SJCRH30 (cell line): ENCODE results near the gene EMC9. TPM values are rescaled to one million over a fixed set of nuclear protein-coding genes. Genes with fewer than 3 reads are reported as not detected.

Experiments used
- DNase-seq, 2 experiments: peaks; one replicate each; pipeline ENCODE4 v3.0.0-alpha.2; 2015 to 2020
- H3K27ac ChIP-seq: fragments of 250-450 bp; sonication (Bioruptor Pico); 2 replicates; pipeline ENCODE4 v1.5.1; 2020; ENCODE audit warnings: mild to moderate bottlenecking, moderate library complexity
- H3K27me3 ChIP-seq: fragments of 250-450 bp; sonication (Bioruptor Pico); 2 replicates; pipeline ENCODE4 v1.5.1; 2020; ENCODE audit warnings: mild to moderate bottlenecking, moderate library complexity
- H3K36me3 ChIP-seq: fragments of 250-450 bp; sonication (Bioruptor Pico); 2 replicates; pipeline ENCODE4 v1.5.1; 2020; ENCODE audit warnings: mild to moderate bottlenecking, moderate library complexity
- H3K4me1 ChIP-seq: fragments of 250-450 bp; sonication (Bioruptor Pico); 2 replicates; pipeline ENCODE4 v1.5.1; 2020; ENCODE audit warnings: mild to moderate bottlenecking, moderate library complexity
- H3K4me3 ChIP-seq: fragments of 250-450 bp; sonication (Bioruptor Pico); 2 replicates; pipeline ENCODE4 v1.5.1; 2020; ENCODE audit warnings: mild to moderate bottlenecking, moderate library complexity
- H3K9me3 ChIP-seq: fragments of 250-450 bp; sonication (Bioruptor Pico); replicated peaks from 2 replicates; pipeline ENCODE4 v1.5.1; 2020; ENCODE audit warnings: mild to moderate bottlenecking, moderate library complexity
- total RNA-seq: library from RNA; depleted of rRNA; stranded (reverse); fragments of >200 nt; shearing (Covaris generic); gene quantifications from 2 replicates; pipeline ENCODE4 v1.2.3, GENCODE V29; 2014

Gene EMC9
- total RNA-seq, 1 experiment from 2014 or later, result 45.6 TPM

DNA sequence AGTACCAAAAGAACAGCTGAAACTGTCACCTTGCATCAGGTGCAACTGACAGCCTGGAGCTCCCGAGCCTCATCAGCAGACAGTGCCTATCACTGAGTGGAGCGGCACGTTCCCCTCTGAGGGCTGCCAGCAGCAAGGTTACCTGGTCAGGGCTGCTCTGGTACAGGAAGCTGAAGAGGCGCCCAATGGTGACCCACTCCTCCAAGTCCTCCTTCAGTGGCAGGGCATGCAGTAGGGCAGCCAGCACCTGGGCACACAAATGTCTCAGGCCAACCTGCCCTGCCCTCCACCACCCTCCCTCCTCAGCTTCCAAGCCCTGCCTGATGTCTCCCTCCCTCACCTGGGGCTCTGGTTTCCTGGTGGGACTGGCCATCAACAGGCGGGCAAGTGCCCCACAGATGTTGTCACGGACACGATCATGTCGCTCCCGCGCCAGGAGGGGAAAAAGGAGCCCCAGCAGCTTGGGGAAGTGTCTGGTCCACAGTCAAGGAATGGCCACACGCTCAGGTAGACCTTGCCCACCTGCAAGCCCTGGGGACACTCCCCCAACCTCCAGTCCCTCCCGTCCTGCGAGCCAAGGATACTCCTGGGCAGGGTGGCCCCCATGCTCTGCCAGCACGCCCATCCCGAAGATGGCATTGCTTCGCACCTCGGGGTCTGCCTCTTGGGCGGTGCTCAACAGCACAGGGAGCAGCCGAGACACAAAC lies 40.1 kb upstream of the EMC9 start:
- H3K9me3 ChIP-seq, result no peaks in the 10 kb centered on the region
- H3K27ac ChIP-seq, result no peak overlapping the region
- H3K4me1 ChIP-seq, result no peaks in the 10 kb centered on the region
- H3K4me3 ChIP-seq, result no peak overlapping the region
- no peak for DNase-seq
- no peaks in the 10 kb centered on the region for H3K27me3 ChIP-seq
- H3K36me3 ChIP-seq, result peaks cover 52% of the 10 kb centered on the region

DNA sequence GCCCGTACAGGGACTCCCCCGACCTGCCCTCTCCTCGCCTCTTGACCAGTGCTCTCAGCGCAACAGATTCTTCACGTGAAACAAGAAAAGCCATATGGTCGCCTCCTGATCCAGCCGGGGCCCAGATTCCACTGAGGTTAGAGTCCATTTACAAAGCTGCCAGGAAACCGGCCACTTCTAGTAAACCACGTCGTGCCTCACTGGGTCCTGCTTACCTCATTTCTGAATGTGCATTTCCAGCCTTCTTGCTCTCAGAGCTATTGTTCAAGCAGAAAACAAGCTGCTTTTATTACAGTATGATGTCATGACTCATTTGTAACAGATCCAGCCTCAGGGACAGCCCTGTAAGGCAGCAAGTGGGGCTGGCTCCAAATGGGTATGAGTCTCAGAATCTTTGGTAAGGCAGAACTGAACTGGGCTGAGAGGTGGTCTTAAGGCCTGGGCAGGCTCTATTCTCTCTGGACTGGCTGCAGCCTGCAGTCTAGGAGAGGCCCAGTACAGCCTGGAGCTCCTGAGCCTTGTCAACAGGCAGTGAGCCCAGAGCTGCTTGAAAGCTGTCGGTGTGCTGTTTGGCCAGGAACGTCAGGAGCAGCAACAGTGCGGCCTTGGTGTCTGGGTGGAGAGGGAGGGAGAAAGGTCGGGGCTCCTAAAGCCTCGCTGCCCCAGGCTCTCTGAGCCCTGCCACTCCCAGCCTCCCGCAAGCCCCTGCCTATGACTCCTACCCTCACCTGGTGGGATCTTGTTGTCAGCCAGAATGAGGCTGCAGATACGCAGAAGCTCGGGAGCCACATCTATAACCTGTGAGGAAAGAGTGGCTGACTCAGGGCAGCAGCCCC lies 38.8 kb upstream of the EMC9 start:
- no peak overlapping the region for H3K4me3 ChIP-seq
- H3K4me1 ChIP-seq, result no peaks in the 10 kb centered on the region
- no peaks in the 10 kb centered on the region for H3K9me3 ChIP-seq
- no peaks in the 10 kb centered on the region for H3K27me3 ChIP-seq
- H3K27ac ChIP-seq, result no peak overlapping the region
- H3K36me3 ChIP-seq, result peaks cover 44% of the 10 kb centered on the region
- no peak for DNase-seq

GRCh38 chr14:24179294-24179960 lies 38.0 kb upstream of the EMC9 start:
- no peak for DNase-seq
- no peak overlapping the region for H3K4me3 ChIP-seq
- H3K9me3 ChIP-seq, result no peaks in the 10 kb centered on the region
- no peaks in the 10 kb centered on the region for H3K4me1 ChIP-seq
- no peaks in the 10 kb centered on the region for H3K27me3 ChIP-seq
- H3K27ac ChIP-seq, result no peak overlapping the region
- peaks cover 36% of the 10 kb centered on the region for H3K36me3 ChIP-seq

DNA sequence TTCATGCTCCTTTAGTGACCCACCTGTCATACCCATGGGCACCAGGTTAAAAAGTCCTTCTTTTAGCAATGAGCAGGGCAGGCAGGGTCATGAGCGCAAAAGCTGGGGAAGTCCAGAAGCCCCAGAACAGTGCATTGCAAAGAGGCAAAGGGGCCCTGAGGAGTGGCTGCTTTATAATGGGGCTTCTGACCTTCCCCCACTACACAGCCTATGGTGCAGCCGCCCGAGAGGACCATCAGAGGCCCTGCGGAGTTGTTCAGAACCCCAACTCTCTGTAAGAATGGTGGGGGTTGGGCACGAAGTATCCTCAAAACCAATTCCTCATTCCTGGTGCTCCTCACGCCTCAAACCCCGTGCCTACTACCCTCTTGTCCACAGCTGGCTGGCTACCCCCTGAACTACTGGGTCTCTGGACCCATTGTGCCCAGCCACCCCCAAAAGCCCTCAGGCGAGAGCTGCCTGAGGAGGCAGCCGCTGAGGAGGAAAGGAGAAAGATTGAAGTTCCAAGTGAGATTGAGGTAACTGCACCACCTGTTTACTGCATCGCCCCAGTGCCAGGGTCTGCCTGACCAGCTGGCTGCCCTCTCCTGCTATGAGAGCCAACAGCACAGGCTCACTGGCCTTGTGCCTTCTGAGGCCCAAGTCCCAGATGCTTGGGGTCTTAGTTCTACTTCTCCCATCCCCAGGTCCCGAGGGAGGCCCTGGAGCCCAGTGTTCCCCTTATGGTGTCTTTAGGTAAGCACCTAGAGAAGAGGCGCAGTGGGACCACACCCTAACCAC lies 37.2 kb upstream of the EMC9 start:
- Histone ChIP-seq H3K9me3 (no peaks in the 10 kb centered on the region), H3K36me3 (peaks cover 31% of the 10 kb centered on the region), H3K4me1 (no peaks in the 10 kb centered on the region), H3K4me3 (no peak overlapping the region), H3K27me3 (no peaks in the 10 kb centered on the region), H3K27ac (no peak overlapping the region)
- DNase-seq, result no peak

DNA sequence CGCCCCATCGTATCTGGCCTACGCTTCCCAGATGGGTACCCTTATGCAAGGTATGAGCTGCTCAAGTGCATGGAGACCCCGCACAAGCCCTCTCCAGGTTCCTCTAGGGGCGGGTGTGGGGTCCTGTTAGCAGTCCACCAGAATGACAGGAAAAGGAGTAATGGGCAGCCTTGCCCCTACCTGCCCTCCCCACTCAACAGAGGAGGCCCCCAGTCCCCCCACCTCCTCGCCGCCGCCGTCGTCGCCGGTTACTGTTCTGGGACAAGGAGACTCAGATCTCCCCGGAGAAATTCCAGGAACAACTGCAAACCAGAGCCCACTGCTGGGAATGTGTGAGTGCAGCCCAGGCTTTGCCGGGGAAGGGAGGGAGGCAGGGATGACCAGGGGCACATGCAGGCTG lies 36.5 kb upstream of the EMC9 start:
- H3K9me3 ChIP-seq, result no peaks in the 10 kb centered on the region
- peaks cover 24% of the 10 kb centered on the region for H3K36me3 ChIP-seq
- H3K27me3 ChIP-seq, result no peaks in the 10 kb centered on the region
- no peak for DNase-seq
- H3K4me1 ChIP-seq, result no peaks in the 10 kb centered on the region
- no peak overlapping the region for H3K4me3 ChIP-seq
- no peak overlapping the region for H3K27ac ChIP-seq

- Histone ChIP-seq H3K27me3 (no peaks in the 10 kb centered on the region), H3K27ac (no peak overlapping the region), H3K4me1 (no peaks in the 10 kb centered on the region), H3K36me3 (peaks cover 23% of the 10 kb centered on the region), H3K4me3 (no peak overlapping the region), H3K9me3 (no peaks in the 10 kb centered on the region)
- DNase-seq, result no peak
These were observed 35.8 kb upstream of the EMC9 start for GRCh38 chr14:24177041-24177825.

DNA sequence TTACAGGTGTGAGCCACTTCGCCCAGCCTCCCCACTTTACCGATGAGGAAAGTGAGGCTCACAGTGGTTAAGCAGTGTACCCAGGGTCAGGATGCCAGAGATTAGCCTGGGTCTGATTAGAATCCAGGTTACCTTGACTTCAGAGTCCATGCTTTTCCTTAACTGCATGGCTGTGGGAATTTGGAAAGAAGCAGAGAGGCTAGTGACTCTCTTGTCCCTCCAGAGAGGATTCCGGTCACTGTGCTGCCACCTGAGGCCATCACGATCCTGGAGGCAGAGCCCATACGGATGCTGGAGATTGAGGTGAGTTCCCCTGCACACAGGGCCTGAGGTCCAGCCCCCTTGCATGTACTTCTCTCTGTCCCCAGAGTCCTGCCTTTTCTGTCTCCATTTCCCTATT lies 35.2 kb upstream of the EMC9 start:
- Histone ChIP-seq H3K36me3 (peaks cover 23% of the 10 kb centered on the region), H3K27ac (no peak overlapping the region), H3K4me3 (no peak overlapping the region), H3K4me1 (no peaks in the 10 kb centered on the region), H3K9me3 (no peaks in the 10 kb centered on the region), H3K27me3 (no peaks in the 10 kb centered on the region)
- no peak for DNase-seq

DNA sequence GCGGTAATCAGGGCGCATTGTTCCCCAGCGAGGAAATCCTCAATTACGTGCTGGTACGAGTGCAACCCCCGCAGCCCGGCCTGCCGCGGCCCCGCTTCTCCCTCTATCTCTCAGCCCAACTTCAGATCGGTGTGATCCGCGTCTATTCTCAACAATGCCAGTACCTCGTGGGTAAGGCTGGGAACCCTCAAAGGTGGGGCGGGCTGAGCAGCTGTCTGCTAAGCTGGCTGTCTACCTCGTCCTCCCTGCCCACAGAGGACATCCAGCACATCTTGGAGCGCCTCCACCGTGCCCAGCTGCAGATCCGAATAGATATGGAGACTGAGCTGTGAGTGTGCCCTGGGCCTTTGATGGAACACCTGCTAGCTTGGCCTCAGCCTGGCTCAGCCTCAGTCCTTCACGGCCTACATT lies 31.5 kb upstream of the EMC9 start:
- no peaks in the 10 kb centered on the region for H3K4me1 ChIP-seq
- no peak for DNase-seq
- H3K4me3 ChIP-seq, result no peak overlapping the region

GRCh38 chr14:24172261-24172860 lies 31.0 kb upstream of the EMC9 start:
- Histone ChIP-seq H3K27me3 (no peaks in the 10 kb centered on the region), H3K4me1 (no peaks in the 10 kb centered on the region), H3K36me3 (no peaks in the 10 kb centered on the region; the same call in 1 of the 2 replicates), H3K9me3 (no peaks in the 10 kb centered on the region), H3K27ac (no peak overlapping the region), H3K4me3 (no peak overlapping the region)
- DNase-seq, result no peak

More for the DNA sequence above, 31.5 kb upstream of the EMC9 start:
- H3K36me3 ChIP-seq, result no peaks in the 10 kb centered on the region; the same call in 1 of the 2 replicates
- no peak overlapping the region for H3K27ac ChIP-seq
- H3K9me3 ChIP-seq, result no peaks in the 10 kb centered on the region
- no peaks in the 10 kb centered on the region for H3K27me3 ChIP-seq

GRCh38 chr14:24171422-24172260 lies 30.2 kb upstream of the EMC9 start, which contains the start of gene REC8:
Gene REC8 (plus strand): TSS chr14:24172080. CDS start chr14:24172553, 473 bp downstream.
- Histone ChIP-seq H3K36me3 (no peaks in the 10 kb centered on the region), H3K4me1 (no peaks in the 10 kb centered on the region), H3K9me3 (no peaks in the 10 kb centered on the region), H3K27me3 (no peaks in the 10 kb centered on the region), H3K4me3 (no peak within 1 kb of the TSS), H3K27ac (no peak within 1 kb of the TSS)
- DNase-seq, result no peak

GRCh38 chr14:24167469-24168114 lies 26.2 kb upstream of the EMC9 start:
- peaks cover 2% of the 10 kb centered on the region; the same call in 1 of the 2 replicates for H3K36me3 ChIP-seq
- H3K4me3 ChIP-seq, result no peak overlapping the region
- H3K27me3 ChIP-seq, result no peaks in the 10 kb centered on the region
- no peak for DNase-seq
- no peaks in the 10 kb centered on the region for H3K4me1 ChIP-seq
- H3K27ac ChIP-seq, result no peak overlapping the region
- no peaks in the 10 kb centered on the region for H3K9me3 ChIP-seq

DNA sequence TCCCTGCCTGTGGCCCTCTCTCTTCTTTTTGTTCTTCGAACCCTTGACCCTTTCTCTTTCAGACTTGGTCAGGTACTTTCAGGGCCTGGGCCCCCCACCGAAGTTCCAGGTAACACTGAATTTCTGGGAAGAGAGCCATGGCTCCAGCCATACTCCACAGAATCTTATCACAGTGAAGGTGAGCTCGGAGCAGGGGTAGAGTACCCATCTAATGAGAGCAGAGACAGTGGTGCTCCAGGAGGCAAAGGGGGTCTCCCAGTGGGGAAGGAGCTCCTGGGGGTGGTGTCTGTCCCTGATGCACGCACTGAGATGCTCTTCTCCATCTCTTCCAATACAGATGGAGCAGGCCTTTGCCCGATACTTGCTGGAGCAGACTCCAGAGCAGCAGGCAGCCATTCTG lies 24.4 kb upstream of the EMC9 start:
- Histone ChIP-seq H3K4me1 (peaks cover 8% of the 10 kb centered on the region), H3K9me3 (no peaks in the 10 kb centered on the region), H3K27me3 (no peaks in the 10 kb centered on the region), H3K27ac (no peak overlapping the region), H3K36me3 (peaks cover 2% of the 10 kb centered on the region; the same call in 1 of the 2 replicates), H3K4me3 (no peak overlapping the region)
- DNase-seq, result no peak
